A673 (cell line): ENCODE results near the gene SYTL5. TPM values are rescaled to one million over a fixed set of nuclear protein-coding genes. Genes with fewer than 3 reads are reported as not detected.

Experiments used
- BruUV-seq: library from RNA; stranded (reverse); fragments of 400-500 nt; replicated peaks from 2 replicates; lab custom pipeline; 2021; lab: Mats Ljungman, UMichigan
- CTCF ChIA-PET: fragments of 300-600 bp; sonication (Branson Sonifier 250); formaldehyde crosslinking; loops from one replicate; lab custom pipeline; 2022; ENCODE audit warnings: antibody characterized with exemption; lab: Charles Lee
- POLR2A ChIA-PET: fragments of 300-600 bp; sonication (Branson Sonifier 250); formaldehyde crosslinking; loops from one replicate; lab custom pipeline; 2022; ENCODE audit warnings: antibody characterized with exemption; ENCODE audit not compliant: low non-redundant PET; lab: Charles Lee
- DNase-seq: peaks from one replicate; pipeline ENCODE4 v3.0.0-alpha.2; 2015; ENCODE audit warnings: low spot score
- H3K27ac ChIP-seq: fragments of 200-600 bp; sonication (generic); 2 replicates; pipeline ENCODE4 v1.5.1; 2016; ENCODE audit warnings: mixed run types, low read depth, mild to moderate bottlenecking, mixed read lengths, antibody characterized with exemption, low read length; ENCODE audit not compliant: poor library complexity, severe bottlenecking
- H3K27me3 ChIP-seq: fragments of 200-600 bp; sonication (generic); replicated peaks from 2 replicates; pipeline ENCODE4 v1.6.1; 2017; ENCODE audit warnings: mixed run types, low read depth, mild to moderate bottlenecking, mixed read lengths, antibody characterized with exemption, low read length; ENCODE audit not compliant: insufficient read depth, poor library complexity
- H3K36me3 ChIP-seq: fragments of 200-600 bp; sonication (generic); 2 replicates; pipeline ENCODE4 v1.6.1; 2016; ENCODE audit warnings: mixed run types, mild to moderate bottlenecking, mixed read lengths, antibody characterized with exemption, low read length; ENCODE audit not compliant: insufficient read depth, poor library complexity, severe bottlenecking
- H3K4me1 ChIP-seq: fragments of 200-600 bp; sonication (generic); 2 replicates; pipeline ENCODE4 v1.6.1; 2017; ENCODE audit warnings: mixed run types, mild to moderate bottlenecking, mixed read lengths, antibody characterized with exemption, low read length; ENCODE audit not compliant: insufficient read depth, poor library complexity, severe bottlenecking
- H3K4me3 ChIP-seq: fragments of 200-600 bp; sonication (generic); 2 replicates; pipeline ENCODE4 v1.5.1; 2016; ENCODE audit warnings: low read depth, mixed run types, mild to moderate bottlenecking, mixed read lengths, low read length; ENCODE audit not compliant: poor library complexity, severe bottlenecking
- H3K9me3 ChIP-seq: fragments of 200-600 bp; sonication (generic); 2 replicates; pipeline ENCODE4 v1.6.1; 2016; ENCODE audit warnings: mixed run types, low read depth, mild to moderate bottlenecking, mixed read lengths, antibody characterized with exemption, low read length; ENCODE audit not compliant: poor library complexity, severe bottlenecking
- EZH2 ChIP-seq: fragments of 200-600 bp; sonication (generic); IDR thresholded peaks from 2 replicates; pipeline ENCODE4 v1.6.1; 2017; ENCODE audit warnings: borderline replicate concordance, low read depth, mild to moderate bottlenecking, mixed read lengths, antibody characterized with exemption, low read length; ENCODE audit not compliant: poor library complexity, severe bottlenecking
- intact Hi-C: fragments of 100-400 bp; cut with micrococcal nuclease; formaldehyde crosslinking; loops from one replicate; pipeline ENCODE4 v1.10.0; 2022; ENCODE audit not compliant: unreplicated experiment
- total RNA-seq: library from RNA; stranded (reverse); gene quantifications from 2 replicates; pipeline ENCODE4 v1.2.3, GENCODE V29; 2021
- TF ChIP-seq, protein P1 (sequence below): fragments of 300-800, 200-600 bp; sonication (generic); conservative IDR thresholded peaks from 2 replicates; pipeline ENCODE4 v1.5.1; 2017; ENCODE audit warnings: low read depth, mild to moderate bottlenecking, antibody characterized with exemption, low read length, moderate library complexity, mixed read lengths

Gene SYTL5
- total RNA-seq, 1 experiment from 2014 or later: 17.9 TPM

DNA sequence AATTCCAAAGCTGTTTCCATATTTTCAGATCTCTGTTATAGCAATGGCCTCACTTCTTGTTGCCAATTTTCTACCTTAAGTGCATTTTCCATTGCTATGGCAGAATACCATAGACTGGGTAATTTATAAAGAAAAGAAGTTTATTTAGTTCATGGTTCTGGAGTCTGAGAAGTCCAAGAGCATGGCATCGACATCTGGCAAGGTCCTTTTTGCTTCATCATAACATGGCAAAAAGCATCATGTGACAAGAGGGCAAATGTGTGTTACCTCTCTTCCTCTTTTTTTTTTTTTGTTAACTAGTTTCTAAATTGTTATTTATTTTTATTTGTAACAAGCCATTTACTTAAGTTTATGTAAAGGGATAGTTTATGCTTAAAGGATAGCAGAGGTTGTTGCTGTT is 45.2 kb upstream of the SYTL5 start:
- ChIA-PET POLR2A (no interaction called here), CTCF (no interaction called here)
- BruUV-seq: no TSS peak
- Histone ChIP-seq H3K9me3 (no peaks in the 10 kb centered on the region), H3K4me3 (no peak overlapping the region), H3K27me3 (no peaks in the 10 kb centered on the region), H3K27ac (no peak overlapping the region), H3K4me1 (no peaks in the 10 kb centered on the region), H3K36me3 (no peaks in the 10 kb centered on the region)
- no peak for DNase-seq
- intact Hi-C loops: no loop called here
- no peak for TF ChIP-seq EZH2
- TF ChIP-seq, protein P1, sequence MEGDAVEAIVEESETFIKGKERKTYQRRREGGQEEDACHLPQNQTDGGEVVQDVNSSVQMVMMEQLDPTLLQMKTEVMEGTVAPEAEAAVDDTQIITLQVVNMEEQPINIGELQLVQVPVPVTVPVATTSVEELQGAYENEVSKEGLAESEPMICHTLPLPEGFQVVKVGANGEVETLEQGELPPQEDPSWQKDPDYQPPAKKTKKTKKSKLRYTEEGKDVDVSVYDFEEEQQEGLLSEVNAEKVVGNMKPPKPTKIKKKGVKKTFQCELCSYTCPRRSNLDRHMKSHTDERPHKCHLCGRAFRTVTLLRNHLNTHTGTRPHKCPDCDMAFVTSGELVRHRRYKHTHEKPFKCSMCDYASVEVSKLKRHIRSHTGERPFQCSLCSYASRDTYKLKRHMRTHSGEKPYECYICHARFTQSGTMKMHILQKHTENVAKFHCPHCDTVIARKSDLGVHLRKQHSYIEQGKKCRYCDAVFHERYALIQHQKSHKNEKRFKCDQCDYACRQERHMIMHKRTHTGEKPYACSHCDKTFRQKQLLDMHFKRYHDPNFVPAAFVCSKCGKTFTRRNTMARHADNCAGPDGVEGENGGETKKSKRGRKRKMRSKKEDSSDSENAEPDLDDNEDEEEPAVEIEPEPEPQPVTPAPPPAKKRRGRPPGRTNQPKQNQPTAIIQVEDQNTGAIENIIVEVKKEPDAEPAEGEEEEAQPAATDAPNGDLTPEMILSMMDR: no peak

DNA sequence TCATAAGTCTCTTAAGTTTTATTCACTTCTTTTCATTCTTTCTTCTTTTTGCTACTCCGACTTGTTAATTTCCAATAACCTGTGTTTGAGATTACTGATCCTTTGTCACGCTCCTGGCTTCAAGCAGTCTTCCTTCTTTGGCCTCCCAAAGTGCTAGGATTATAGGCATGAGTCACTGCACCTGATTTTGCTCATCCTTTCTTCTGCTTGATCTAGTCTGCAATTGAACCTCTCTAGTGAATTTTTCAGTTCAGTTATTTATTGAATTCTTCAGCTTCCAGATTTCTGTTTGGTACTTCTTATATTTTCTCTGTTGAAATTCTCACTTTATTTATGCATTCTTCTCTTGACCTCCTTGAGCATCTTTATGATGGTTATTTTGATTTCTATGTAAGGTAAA is 38.6 kb upstream of the SYTL5 start:
- intact Hi-C loops: no loop called here
- no peak for DNase-seq
- no peaks in the 10 kb centered on the region for H3K4me1 ChIP-seq
- no peaks in the 10 kb centered on the region for H3K9me3 ChIP-seq
- no peak overlapping the region for H3K27ac ChIP-seq
- no TSS peak for BruUV-seq
- ChIA-PET POLR2A (no interaction called here), CTCF (no interaction called here)
- TF ChIP-seq EZH2: no peak
- TF ChIP-seq, protein P1: no peak
- H3K4me3 ChIP-seq: no peak overlapping the region
- no peaks in the 10 kb centered on the region for H3K27me3 ChIP-seq
- H3K36me3 ChIP-seq: no peaks in the 10 kb centered on the region

DNA sequence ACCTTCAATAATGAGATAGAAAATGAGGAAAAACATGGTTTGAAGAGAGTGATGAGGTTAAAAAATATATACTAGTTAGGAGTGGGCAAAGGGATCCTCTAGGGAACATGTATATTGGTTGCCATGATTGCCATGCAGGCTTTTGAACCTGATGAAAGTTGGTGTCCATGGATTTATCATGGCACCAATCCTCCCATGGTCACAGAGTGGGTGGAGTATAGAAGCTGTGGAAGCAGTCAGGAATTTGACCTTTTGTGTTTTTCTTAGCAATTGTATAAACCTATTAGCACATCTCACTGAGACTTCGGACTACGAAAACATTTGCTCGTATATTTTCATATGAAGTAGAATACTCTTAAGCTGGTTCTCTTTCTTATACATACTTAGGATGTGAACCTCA is 30.9 kb upstream of the SYTL5 start:
- Histone ChIP-seq H3K27ac (no peak overlapping the region), H3K36me3 (no peaks in the 10 kb centered on the region), H3K4me3 (no peak overlapping the region), H3K4me1 (no peaks in the 10 kb centered on the region), H3K9me3 (no peaks in the 10 kb centered on the region), H3K27me3 (no peaks in the 10 kb centered on the region)
- ChIA-PET POLR2A (interaction anchor here (0.5 kb wide), 1 partner anchor 830 kb away, joined by 3 read pairs; no protein-coding TSS in a partner anchor), CTCF (no interaction called here)
- TF ChIP-seq, protein P1: no peak
- TF ChIP-seq EZH2: no peak
- no TSS peak for BruUV-seq
- intact Hi-C loops: no loop called here
- no peak for DNase-seq
